Measurements from ENCODE around the gene NEGR1.

NEGR1 gene

DNA sequence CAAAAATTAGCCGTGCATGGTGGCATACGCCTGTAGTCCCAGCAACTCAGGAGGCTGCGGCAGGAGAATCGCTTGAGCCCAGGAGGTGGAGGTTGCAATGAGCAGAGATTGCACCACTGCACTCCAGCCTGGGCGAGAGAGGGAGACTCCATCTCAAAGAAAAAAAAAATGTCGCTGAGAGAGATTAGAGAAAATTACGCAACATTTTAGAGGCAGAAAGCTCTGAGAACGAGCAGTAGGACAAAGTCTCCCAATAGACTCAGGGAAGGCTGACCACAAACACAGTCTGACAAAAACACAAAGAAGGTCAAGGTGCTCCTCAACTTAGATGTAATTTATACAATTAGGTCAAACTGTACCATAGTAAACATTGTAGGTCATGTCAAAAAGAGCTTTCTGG lies 833.9 kb downstream of the NEGR1 start:
- TF ChIP-seq, protein P1, sequence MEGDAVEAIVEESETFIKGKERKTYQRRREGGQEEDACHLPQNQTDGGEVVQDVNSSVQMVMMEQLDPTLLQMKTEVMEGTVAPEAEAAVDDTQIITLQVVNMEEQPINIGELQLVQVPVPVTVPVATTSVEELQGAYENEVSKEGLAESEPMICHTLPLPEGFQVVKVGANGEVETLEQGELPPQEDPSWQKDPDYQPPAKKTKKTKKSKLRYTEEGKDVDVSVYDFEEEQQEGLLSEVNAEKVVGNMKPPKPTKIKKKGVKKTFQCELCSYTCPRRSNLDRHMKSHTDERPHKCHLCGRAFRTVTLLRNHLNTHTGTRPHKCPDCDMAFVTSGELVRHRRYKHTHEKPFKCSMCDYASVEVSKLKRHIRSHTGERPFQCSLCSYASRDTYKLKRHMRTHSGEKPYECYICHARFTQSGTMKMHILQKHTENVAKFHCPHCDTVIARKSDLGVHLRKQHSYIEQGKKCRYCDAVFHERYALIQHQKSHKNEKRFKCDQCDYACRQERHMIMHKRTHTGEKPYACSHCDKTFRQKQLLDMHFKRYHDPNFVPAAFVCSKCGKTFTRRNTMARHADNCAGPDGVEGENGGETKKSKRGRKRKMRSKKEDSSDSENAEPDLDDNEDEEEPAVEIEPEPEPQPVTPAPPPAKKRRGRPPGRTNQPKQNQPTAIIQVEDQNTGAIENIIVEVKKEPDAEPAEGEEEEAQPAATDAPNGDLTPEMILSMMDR (IDR thresholded peaks at IDR 0.05; ENCODE audit: low read depth, low read length, missing control alignments) = no peak
- no peak overlapping the region for H3K4me3 ChIP-seq (ENCODE audit: low read depth, low read length)
- no peak for DNase-seq (ENCODE audit: low read depth)

DNA sequence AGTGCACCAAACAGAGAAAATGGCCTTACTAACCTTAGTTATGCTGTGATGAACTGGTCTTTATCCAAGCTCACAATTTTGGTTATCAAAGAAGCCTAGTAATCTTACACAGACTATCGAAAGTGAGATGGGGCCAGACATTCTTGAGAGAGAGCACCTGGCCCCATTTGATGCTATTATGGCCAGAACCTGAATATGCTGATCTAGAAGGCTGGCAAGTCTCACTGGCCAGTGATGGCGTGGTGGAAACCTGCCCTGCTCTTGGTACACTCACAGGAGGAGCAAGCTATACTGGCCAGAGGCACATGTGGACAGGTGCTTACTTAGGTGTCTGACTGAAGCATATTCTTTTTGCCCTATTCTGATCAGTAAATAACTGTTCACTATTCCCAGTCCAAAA lies 843.7 kb downstream of the NEGR1 start:
- TF ChIP-seq, protein P1 (IDR thresholded peaks at IDR 0.05; ENCODE audit: low read depth, low read length, missing control alignments) = no peak
- H3K4me3 ChIP-seq (ENCODE audit: low read depth, low read length) = no peak overlapping the region
- no peak for DNase-seq (ENCODE audit: low read depth)

DNA sequence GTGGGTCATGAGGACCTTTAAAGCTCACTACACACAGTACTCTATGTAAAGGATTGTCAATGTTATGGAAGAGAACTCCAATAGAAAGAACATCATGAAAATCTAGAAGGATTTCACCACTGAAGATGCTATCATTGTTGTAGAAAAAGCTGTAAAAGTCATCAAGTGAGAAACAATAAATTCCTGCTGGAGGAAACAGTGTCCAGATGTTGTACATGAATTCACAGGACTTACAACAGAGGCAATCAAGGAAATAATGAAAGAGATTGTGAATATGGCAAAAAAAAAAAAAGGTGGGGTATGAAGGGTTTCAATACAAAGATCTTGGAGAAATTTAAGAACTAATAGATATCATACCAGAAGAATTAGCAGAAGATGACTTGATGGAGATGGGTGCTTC lies 846.4 kb downstream of the NEGR1 start:
- no peak for DNase-seq (ENCODE audit: low read depth)
- TF ChIP-seq, protein P1 (IDR thresholded peaks at IDR 0.05; ENCODE audit: low read depth, low read length, missing control alignments) = no peak
- H3K4me3 ChIP-seq (ENCODE audit: low read depth, low read length) = no peak overlapping the region

DNA sequence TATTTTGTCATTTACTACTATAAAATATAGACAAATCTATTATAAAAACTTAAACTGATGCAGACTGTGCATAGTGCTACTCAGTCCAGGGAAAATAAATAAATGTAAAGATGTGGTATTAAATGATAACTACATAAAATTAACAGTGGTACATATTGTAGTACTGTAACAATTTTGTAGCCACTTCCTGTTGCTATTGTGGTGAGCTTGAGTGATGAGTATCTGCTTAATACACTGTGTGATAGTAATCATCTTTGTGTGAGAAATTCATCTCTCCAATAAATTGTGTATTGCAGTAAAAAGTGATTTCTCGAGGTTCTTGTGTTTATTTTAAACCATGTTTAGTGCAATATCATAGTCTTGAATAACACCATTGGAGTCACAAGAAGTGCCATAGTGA lies 848.1 kb downstream of the NEGR1 start:
- H3K4me3 ChIP-seq (ENCODE audit: low read depth, low read length) = no peak overlapping the region
- DNase-seq (ENCODE audit: low read depth) = no peak
- TF ChIP-seq, protein P1 (IDR thresholded peaks at IDR 0.05; ENCODE audit: low read depth, low read length, missing control alignments) = no peak

DNA sequence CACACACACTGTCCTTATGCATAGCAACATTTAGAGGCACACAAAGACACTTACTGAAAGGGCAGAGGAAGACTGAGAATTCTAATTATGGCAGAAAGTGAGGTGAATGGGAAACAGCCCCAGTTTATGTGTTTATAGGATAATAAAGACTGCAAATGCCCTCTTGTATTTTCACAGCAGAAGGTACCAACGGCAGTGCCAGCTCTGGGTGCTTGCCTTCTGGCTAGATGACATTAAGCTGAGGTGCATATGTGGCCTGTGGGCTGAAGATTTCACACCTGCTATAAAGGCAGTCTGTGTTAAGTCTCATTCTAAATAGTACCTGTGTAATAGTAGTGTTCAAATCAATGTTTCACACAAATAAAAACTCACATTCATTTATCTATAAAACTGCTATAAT lies 854.3 kb downstream of the NEGR1 start:
- no peak overlapping the region for H3K4me3 ChIP-seq (ENCODE audit: low read depth, low read length)
- TF ChIP-seq, protein P1 (IDR thresholded peaks at IDR 0.05; ENCODE audit: low read depth, low read length, missing control alignments) = no peak
- DNase-seq (ENCODE audit: low read depth) = no peak

DNA sequence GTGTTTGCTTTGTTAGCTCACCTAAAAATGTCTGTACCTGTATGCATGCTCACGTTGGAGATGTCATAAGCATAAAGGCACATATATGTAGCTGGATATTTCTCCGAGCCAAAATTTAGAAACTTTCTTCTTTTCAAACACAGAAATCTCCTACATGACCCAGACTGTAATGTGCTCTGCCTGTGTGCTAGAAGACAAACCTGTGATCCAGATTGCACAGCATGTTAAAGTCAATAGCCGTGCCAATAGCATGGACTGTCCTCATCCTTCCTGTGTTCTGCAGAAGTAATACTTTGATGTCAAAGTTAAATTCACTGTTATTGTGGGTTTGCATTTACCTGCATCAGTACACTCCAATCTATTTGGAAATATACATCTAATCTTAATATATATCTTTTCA lies 855.3 kb downstream of the NEGR1 start:
- no peak for DNase-seq (ENCODE audit: low read depth)
- TF ChIP-seq, protein P1 (IDR thresholded peaks at IDR 0.05; ENCODE audit: low read depth, low read length, missing control alignments) = no peak

DNA sequence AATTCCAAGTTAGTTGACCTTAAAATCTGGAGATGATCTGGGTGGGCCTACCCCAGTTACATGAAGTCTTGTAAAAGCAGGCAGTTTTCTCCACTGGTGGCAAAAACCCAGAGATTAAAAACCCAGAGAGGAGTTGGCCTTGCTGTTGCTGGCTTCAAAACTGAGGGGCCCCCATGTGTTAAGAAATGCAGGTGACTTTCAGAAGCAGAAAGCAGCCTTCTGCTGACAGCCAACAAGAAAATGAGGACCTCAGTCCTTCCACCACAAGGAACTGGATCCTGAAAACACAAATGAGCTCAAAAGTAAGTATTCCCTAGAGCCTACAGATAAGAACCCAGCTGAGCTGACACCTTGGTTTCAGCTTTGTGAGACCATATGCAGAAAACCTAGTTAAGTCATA lies 857.8 kb downstream of the NEGR1 start:
- TF ChIP-seq, protein P1 (IDR thresholded peaks at IDR 0.05; ENCODE audit: low read depth, low read length, missing control alignments) = no peak

More for the DNA sequence above, 855.3 kb downstream of the NEGR1 start:
- no peak overlapping the region for H3K4me3 ChIP-seq (ENCODE audit: low read depth, low read length)

More for the DNA sequence above, 857.8 kb downstream of the NEGR1 start:
- H3K4me3 ChIP-seq (ENCODE audit: low read depth, low read length) = no peak overlapping the region
- no peak for DNase-seq (ENCODE audit: low read depth)
